ENCODE measurements around the gene KCNK10. TPM values are rescaled to one million over a fixed set of nuclear protein-coding genes. Genes with fewer than 3 reads are reported as not detected.

The KCNK10 gene
- total and polyA plus RNA-seq, 2 of the 8 experiments (the other 6 are each of a cell fraction or from before 2014, with no cell fraction given): 0.45 to 0.63 TPM

- CTCF ChIA-PET (ENCODE audit: partially characterized antibody): interaction anchor here (0.6 to 2.6 kb wide), 6 partner anchors 10 to 275 kb away, joined by 3 to 9 read pairs (median 4); no protein-coding TSS in a partner anchor
- Histone ChIP-seq H3K4me2 (ENCODE audit: insufficient read depth in 1 of 2, low read depth in 2 of 2, low read length in 2 of 2) (no peak overlapping the region), H2BK12ac (ENCODE audit: low read depth, low read length) (no peak overlapping the region), H2BK120ac (replicated peaks; ENCODE audit: low read depth, low read length) (no peak overlapping the region), H3K14ac (ENCODE audit: insufficient read length) (no peak overlapping the region), H4K91ac (replicated peaks; ENCODE audit: insufficient read length, low read length) (no peak overlapping the region), H3K27ac (ENCODE audit: low read depth, low read length) (no peak overlapping the region), H4K5ac (ENCODE audit: insufficient read length, low read depth, low read length) (no peak overlapping the region), H2BK20ac (ENCODE audit: low read length) (no peak overlapping the region), H2AFZ (ENCODE audit: low read length) (no peak overlapping the region), H4K20me1 (replicated peaks in 1 of 2; ENCODE audit: control insufficient read depth in 1 of 2, insufficient read depth in 2 of 2, low read length in 2 of 2) (no peaks in the 10 kb centered on the region), H3K4me3 (ENCODE audit: extremely low read depth in 1 of 4, insufficient read depth in 2 of 4, low read depth in 3 of 4, low read length in 4 of 4) (no peak overlapping the region), H2BK5ac (ENCODE audit: low read depth, low read length) (no peak overlapping the region), H2AK5ac (ENCODE audit: low read depth, low read length) (no peak overlapping the region), H3K4me1 (replicated peaks in 1 of 4; ENCODE audit: control insufficient read depth in 3 of 4, insufficient read depth in 4 of 4, low read length in 3 of 4) (no peaks in the 10 kb centered on the region; a peak in 3 of 7 replicates), H3K9me3 (ENCODE audit: insufficient read depth in 2 of 2, low read depth in 1 of 2, low read length in 1 of 2) (no peaks in the 10 kb centered on the region), H3K23me2 (ENCODE audit: low read depth, low read length) (no peaks in the 10 kb centered on the region; the same call in 1 of the 2 replicates), H3K56ac (replicated peaks; ENCODE audit: insufficient read length, low read depth, low read length) (no peak overlapping the region), H2BK15ac (ENCODE audit: low read length) (no peak overlapping the region), H3K9ac (replicated peaks in 1 of 4; ENCODE audit: extremely low read depth in 1 of 4, low read depth in 3 of 4, low read length in 3 of 4) (no peak overlapping the region), H3K18ac (ENCODE audit: extremely low read depth, low read length) (no peak overlapping the region), H3K36me3 (ENCODE audit: control insufficient read depth in 2 of 4, insufficient read depth in 4 of 4, low read length in 3 of 4) (no peaks in the 10 kb centered on the region), H3K79me2 (ENCODE audit: control insufficient read depth in 1 of 2, insufficient read depth in 2 of 2, low read length in 2 of 2) (no peaks in the 10 kb centered on the region), H3K27me3 (replicated peaks in 1 of 4; ENCODE audit: control insufficient read depth in 3 of 4, extremely low read depth in 1 of 4, insufficient read depth in 3 of 4, low read length in 3 of 4) (no peaks in the 10 kb centered on the region), H4K8ac (ENCODE audit: extremely low read depth, insufficient read depth, low read length) (no peak overlapping the region), H3K79me1 (ENCODE audit: low read depth, low read length) (no peaks in the 10 kb centered on the region), H3K23ac (ENCODE audit: insufficient read length) (no peak overlapping the region), H3K4ac (replicated peaks; ENCODE audit: insufficient read length, low read depth, low read length) (no peak overlapping the region)
- WGBS, 2 experiments (ENCODE audit: extremely low coverage in 1 of 2, insufficient coverage in 1 of 2, insufficient read length in 1 of 2, insufficient replicate concordance in 2 of 2, low coverage in 1 of 2, low lambda C conversion rate in 2 of 2, missing lambda C conversion rate in 1 of 2): 100% methylated on average over 1 of the region's 1 CpG; no CpG with 5 or more reads in 1 of the 2 experiments
- no peak for FAIRE-seq
- POLR2A ChIA-PET (ENCODE audit: partially characterized antibody): no interaction called here
- DNase-seq (ENCODE audit: low read depth in 1 of 2, low spot score in 2 of 2): no peak
- no peak for TF ChIP-seq USF2 (IDR thresholded peaks at IDR 0.05; ENCODE audit: low read length)
- TF ChIP-seq CTBP2 (IDR thresholded peaks at IDR 0.05; ENCODE audit: borderline replicate concordance, insufficient read depth, insufficient read length, low read length): no peak
Observed at GRCh38 chr14:88196925-88197324, 126.1 kb downstream of the KCNK10 start.

All from H1 (cell line).